ENCODE results near the gene ZNF320.
"Not testable (repeated sequence)": the region's sequence is repeated elsewhere in the genome, so short reads cannot be mapped to it uniquely, and the experiment has no call there.

DNA sequence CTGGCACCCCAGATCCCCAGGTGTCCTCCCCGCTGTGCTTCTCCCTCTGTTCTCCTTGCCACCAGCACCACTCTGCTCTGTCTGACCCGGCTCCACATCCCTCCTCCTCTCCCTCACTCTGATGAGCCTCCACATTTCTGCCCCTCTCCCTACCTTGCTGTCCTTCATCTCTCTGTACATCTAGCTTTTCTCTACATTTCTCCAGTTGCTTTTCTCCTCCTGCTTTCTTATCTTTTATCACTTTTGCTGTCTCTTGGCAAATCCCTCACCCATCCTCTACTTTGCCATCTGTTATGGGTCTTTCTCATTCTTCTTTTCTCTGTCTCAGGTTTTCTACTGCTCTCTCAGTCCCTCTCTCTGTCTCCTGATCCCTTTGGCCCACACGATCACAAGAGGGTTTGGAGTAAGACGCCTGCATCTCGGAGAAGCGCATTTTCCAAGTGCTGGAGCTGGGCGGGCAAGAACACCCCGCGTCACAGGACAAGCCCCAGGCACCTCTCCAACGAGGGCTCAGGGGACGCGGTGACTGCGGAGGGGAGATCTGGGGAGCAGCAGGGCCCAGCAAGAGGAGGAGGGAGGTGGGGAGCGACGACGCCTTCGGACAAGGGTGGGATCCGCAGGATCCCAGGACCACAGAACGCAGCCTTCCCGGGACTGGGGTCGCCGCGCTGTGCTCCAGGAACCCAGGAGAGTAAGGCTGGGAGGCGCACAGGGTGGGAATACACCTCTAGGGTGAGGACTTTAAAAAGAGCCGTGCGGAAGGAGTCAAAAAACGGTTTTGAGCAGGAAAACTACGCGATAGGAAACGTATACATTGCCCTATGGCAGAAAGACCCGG is 40.7 kb downstream of the ZNF320 start:
- TF ChIP-seq GABPA (IDR thresholded peaks at IDR 0.05; ENCODE audit: low read depth); JUNB (IDR thresholded peaks at IDR 0.05); POLR2AphosphoS2 (IDR thresholded peaks at IDR 0.05; ENCODE audit: low read depth, low read length); POLR2A (IDR thresholded peaks at IDR 0.05; ENCODE audit: low read depth, low read length); TBL1XR1 (IDR thresholded peaks at IDR 0.05; ENCODE audit: low read depth, low read length); POLR2AphosphoS5 (IDR thresholded peaks at IDR 0.05; ENCODE audit: low read length); CTCF (IDR thresholded peaks at IDR 0.05 in 2 of 3, conservative IDR thresholded peaks at IDR 0.05 in 1 of 3; ENCODE audit: control insufficient read depth in 2 of 3, extremely low read depth in 1 of 3, insufficient read depth in 1 of 3, low read depth in 3 of 3, low read length in 3 of 3); HDAC2 (IDR thresholded peaks at IDR 0.05): not testable (repeated sequence)
- TF ChIP-seq, protein P1, sequence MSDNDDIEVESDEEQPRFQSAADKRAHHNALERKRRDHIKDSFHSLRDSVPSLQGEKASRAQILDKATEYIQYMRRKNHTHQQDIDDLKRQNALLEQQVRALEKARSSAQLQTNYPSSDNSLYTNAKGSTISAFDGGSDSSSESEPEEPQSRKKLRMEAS (IDR thresholded peaks at IDR 0.05; ENCODE audit: low read depth, low read length) = not testable (repeated sequence)

All from GM12878 (cell line).